GM12878 (cell line): ENCODE measurements around the gene DMRT2. TPM values are rescaled to one million over a fixed set of nuclear protein-coding genes. Genes with fewer than 3 reads are reported as not detected.

Source experiments
- ATAC-seq: fragments of 200-7000 bp; cut with Tn5 transposase; 3 replicates; pipeline ENCODE4 v1.9.1; 2020; ENCODE audit warnings: mild to moderate bottlenecking, moderate library complexity
- BruUV-seq: library from RNA; stranded (reverse); fragments of 400-500 nt; replicated peaks from 2 replicates; lab custom pipeline; 2021; lab: Mats Ljungman, UMichigan
- CTCF ChIA-PET: fragments of 300-600 bp; sonication (Branson Sonifier 250); formaldehyde crosslinking; extraction: SDS; loops from one replicate; lab custom pipeline; 2021; ENCODE audit warnings: inconsistent platforms; lab: Yijun Ruan, JAX
- POLR2A ChIA-PET: fragments of 350-600 bp; formaldehyde crosslinking; extraction: SDS; loops from one replicate; lab custom pipeline; 2021; ENCODE audit warnings: inconsistent platforms; lab: Charles Lee
- RAD21 ChIA-PET: fragments of 300-600 bp; sonication (Branson Sonifier 250); formaldehyde crosslinking; loops from one replicate; lab custom pipeline; 2023; ENCODE audit warnings: antibody characterized with exemption; ENCODE audit not compliant: unreplicated experiment; lab: Charles Lee
- SMC1A ChIA-PET: fragments of 300-600 bp; sonication (Branson Sonifier 250); formaldehyde crosslinking; loops from one replicate; lab custom pipeline; 2023; ENCODE audit not compliant: unreplicated experiment, uncharacterized antibody; lab: Charles Lee
- DNase-seq: peaks from one replicate; pipeline ENCODE4 v3.0.0-alpha.2; 2011; ENCODE audit warnings: low read depth, low spot score
- FAIRE-seq: peaks from 3 replicates; lab custom pipeline; 2011; peaks lifted over from hg19 to GRCh38; lab: Jason Lieb, UNC
- H2AFZ ChIP-seq: 2 replicates; pipeline ENCODE4 v1.6.0; 2011; ENCODE audit warnings: low read depth, low read length, control low read depth; ENCODE audit not compliant: control insufficient read depth
- H3K27ac ChIP-seq: 2 replicates; pipeline ENCODE4 v1.5.1; 2011; ENCODE audit warnings: control low read depth; ENCODE audit not compliant: control insufficient read depth, insufficient read depth
- H3K27me3 ChIP-seq, 2 experiments: replicated peaks in 1 of 2; 2 replicates each; pipeline versions ENCODE4 v1.6.0 to v1.6.1; 2011; ENCODE audit warnings: low read length in 1 of 2; ENCODE audit not compliant: control insufficient read depth in 2 of 2, insufficient read depth in 2 of 2
- H3K36me3 ChIP-seq, 2 experiments: 2 replicates each; pipeline ENCODE4 v1.5.1; 2011; ENCODE audit warnings: low read length in 1 of 2; ENCODE audit not compliant: control insufficient read depth in 2 of 2, insufficient read depth in 2 of 2
- H3K4me1 ChIP-seq: 2 replicates; pipeline ENCODE4 v1.6.1; 2011; ENCODE audit warnings: mild to moderate bottlenecking, low read length, moderate library complexity, mixed read lengths; ENCODE audit not compliant: control insufficient read depth, insufficient read depth
- H3K4me2 ChIP-seq: 2 replicates; pipeline ENCODE4 v1.6.0; 2011; ENCODE audit warnings: control low read depth; ENCODE audit not compliant: control insufficient read depth, insufficient read depth
- H3K4me3 ChIP-seq: fragments of 200-600 bp; sonication (generic); 2 replicates; pipeline ENCODE4 v1.5.1; 2016
- H3K79me2 ChIP-seq: 2 replicates; pipeline ENCODE4 v1.6.0; 2011; ENCODE audit warnings: low read length; ENCODE audit not compliant: control insufficient read depth, insufficient read depth
- H3K9ac ChIP-seq: 2 replicates; pipeline ENCODE4 v1.8.0; 2011; ENCODE audit warnings: low read length, control low read depth, mixed read lengths; ENCODE audit not compliant: control insufficient read depth, insufficient read depth
- H3K9me3 ChIP-seq: replicated peaks from 3 replicates; pipeline ENCODE4 v1.5.1; 2011; ENCODE audit warnings: mild to moderate bottlenecking, low read length; ENCODE audit not compliant: control insufficient read depth, insufficient read depth
- H4K20me1 ChIP-seq: 2 replicates; pipeline ENCODE4 v1.6.0; 2011; ENCODE audit not compliant: control insufficient read depth, insufficient read depth
- CTCF ChIP-seq, 3 experiments: IDR thresholded peaks in 2 of 3; conservative IDR thresholded peaks in 1 of 3; 2 replicates each; pipeline ENCODE4 v1.5.1; 2011; ENCODE audit warnings: low read depth in 3 of 3, low read length in 3 of 3, mild to moderate bottlenecking in 3 of 3, control low read depth in 2 of 3, moderate library complexity in 2 of 3, inconsistent platforms in 1 of 3, mixed read lengths in 1 of 3; ENCODE audit not compliant: control insufficient read depth in 2 of 3, insufficient read depth in 1 of 3; ENCODE audit errors: extremely low read depth in 1 of 3
- EGR1 ChIP-seq, 2 experiments: IDR thresholded peaks; 1 replicate in 1 of 2; 2 replicates in 1 of 2; pipeline ENCODE4 v1.6.1; 2011 to 2012; ENCODE audit warnings: low read depth in 2 of 2, low read length in 2 of 2, borderline replicate concordance in 1 of 2, mild to moderate bottlenecking in 1 of 2, moderate library complexity in 1 of 2
- MTA3 ChIP-seq: IDR thresholded peaks from 2 replicates; pipeline ENCODE4 v1.6.1; 2012; ENCODE audit warnings: low read length, inconsistent platforms, borderline replicate concordance
- USF2 ChIP-seq: IDR thresholded peaks from 2 replicates; pipeline ENCODE4 v1.6.1; 2011; ENCODE audit warnings: low read depth, low read length, improper control_type of control experiment, borderline replicate concordance
- ZNF217 ChIP-seq: fragments of 450-650 bp; IDR thresholded peaks from 2 replicates; pipeline ENCODE4 v1.6.1; 2017; ENCODE audit warnings: antibody characterized with exemption, mild to moderate bottlenecking
- ZNF384 ChIP-seq: IDR thresholded peaks from 2 replicates; pipeline ENCODE4 v1.6.1; 2012; ENCODE audit warnings: low read depth, mild to moderate bottlenecking, low read length, improper control_type of control experiment, borderline replicate concordance
- ZNF622 ChIP-seq: fragments of 450-650 bp; IDR thresholded peaks from 2 replicates; pipeline ENCODE4 v1.6.1; 2017; ENCODE audit warnings: mild to moderate bottlenecking, inconsistent platforms
- WGBS: methylation state at CpG from one replicate; pipeline ENCODE4 v1.1.6; 2016; ENCODE audit warnings: low lambda C conversion rate; ENCODE audit not compliant: insufficient replicate concordance, insufficient coverage; ENCODE audit errors: missing lambda C conversion rate; 5-methylcytosine and 5-hydroxymethylcytosine counted together
- in situ Hi-C: fragments of 300-500 bp; cut with MboI; formaldehyde crosslinking; loops from 9 replicates; pipeline ENCODE4 v1.14.3; 2018; ENCODE audit warnings: mixed read lengths
- intact Hi-C: fragments of 100-400 bp; cut with micrococcal nuclease; formaldehyde crosslinking; loops from one replicate; pipeline ENCODE4 v1.14.2; 2022; ENCODE audit not compliant: unreplicated experiment
- polyA plus RNA-seq, 11 experiments: library from polyadenylated mRNA; depleted of rRNA in 4 of 11; unstranded in 6 of 11; stranded (reverse) in 5 of 11; fragments of >200 nt; fragmentation: Nextera tagmentation in 4 of 11; fragmentation: Illumina TruSeq in 1 of 11; extraction: Ambion mirVana in 4 of 11; extraction: Trizol in 1 of 11; gene quantifications; 1 replicate in 1 of 11; 2 replicates in 10 of 11; pipeline versions ENCODE4 v1.2.1 to v1.2.3, GENCODE V29; 2011 to 2016; ENCODE audit warnings: inconsistent platforms in 2 of 11, missing spikeins in 2 of 11, low read depth in 1 of 11
- total RNA-seq, 4 experiments: library from RNA; depleted of rRNA in 3 of 4; stranded (reverse); fragments of >200 nt in 3 of 4; fragmentation: Illumina TruSeq in 1 of 4; extraction: Trizol in 1 of 4; gene quantifications; 2 replicates each; pipeline versions ENCODE4 v1.2.1 to v1.2.3, GENCODE V29; 2013 to 2021

The DMRT2 gene
- total and polyA plus RNA-seq, 10 of the 15 experiments (the other 5 are each of a cell fraction or from before 2014, with no cell fraction given), result 0.08 to 50.2 (median 0.69) TPM

GRCh38 chr9:1018121-1018520 lies 32.0 kb upstream of the DMRT2 start (continued):
- TF ChIP-seq USF2, result peak; percentile 35; the same call in 1 of the 2 replicates
- no peak for TF ChIP-seq EGR1 (IDR thresholded peaks at IDR 0.05; ENCODE audit: borderline replicate concordance in 1 of 2, low read depth in 2 of 2, low read length in 2 of 2)
- TF ChIP-seq CTCF (IDR thresholded peaks at IDR 0.05 in 2 of 3, conservative IDR thresholded peaks at IDR 0.05 in 1 of 3; ENCODE audit: control insufficient read depth in 2 of 3, extremely low read depth in 1 of 3, insufficient read depth in 1 of 3, low read depth in 3 of 3, low read length in 3 of 3), result peak; percentile 25 to 49 (median 33); a peak in 5 of 6 replicates

GRCh38 chr9:1024112-1024511 lies 26.0 kb upstream of the DMRT2 start:
- ChIA-PET CTCF (interaction anchor here (1.0 to 1.7 kb wide), 3 partner anchors 15 to 313 kb away, joined by 3 to 4 read pairs (median 4); no protein-coding TSS in a partner anchor), RAD21 (no interaction called here), SMC1A (interaction anchor here (1.5 kb wide), 1 partner anchor 15 kb away, joined by 3 read pairs; no protein-coding TSS in a partner anchor), POLR2A (interaction anchor here (0.7 kb wide), 1 partner anchor 75 kb away, joined by 3 read pairs; no protein-coding TSS in a partner anchor)
- H3K9ac ChIP-seq, result no peak overlapping the region
- H3K27me3 ChIP-seq, result peaks cover 3% of the 10 kb centered on the region in 2 experiments
- in situ Hi-C loops (no loop called here), intact Hi-C loops (no loop called here)
- H4K20me1 ChIP-seq, result no peaks in the 10 kb centered on the region
- H3K36me3 ChIP-seq, result no peaks in the 10 kb centered on the region
- H3K4me2 ChIP-seq, result no peak overlapping the region
- TF ChIP-seq ZNF384 (no peak), ZNF217 (no peak), ZNF622 (no peak), MTA3 (no peak)
- no peak for DNase-seq
- H2AFZ ChIP-seq, result no peak overlapping the region
- H3K9me3 ChIP-seq, result no peaks in the 10 kb centered on the region
- no peak overlapping the region for H3K27ac ChIP-seq
- no peaks in the 10 kb centered on the region for H3K4me1 ChIP-seq
- no peak for ATAC-seq
- no peak overlapping the region for H3K4me3 ChIP-seq
- no peak for FAIRE-seq
- H3K79me2 ChIP-seq, result no peaks in the 10 kb centered on the region
- BruUV-seq, result no TSS peak
- WGBS, result 38% methylated on average over 1 of the region's 1 CpG
